Activated B cell treated with CpG ODN at 0.5 μM for 24 hours (primary cell): ENCODE data around the gene SEC14L5. TPM values are rescaled to one million over a fixed set of nuclear protein-coding genes. Genes with fewer than 3 reads are reported as not detected.

Experiments
- ATAC-seq: fragments of 200-7000 bp; cut with Tn5 transposase; one replicate; pipeline ENCODE4 v1.10.0; 2021; ENCODE audit warnings: low read depth, mild to moderate bottlenecking, moderate library complexity
- CTCF ChIA-PET: fragments of 350-600 bp; sonication (Branson Sonifier 250); formaldehyde crosslinking; loops from one replicate; lab custom pipeline; 2021; ENCODE audit warnings: antibody characterized with exemption; lab: Charles Lee
- POLR2A ChIA-PET: fragments of 350-600 bp; sonication (Branson Sonifier 250); formaldehyde crosslinking; loops from one replicate; lab custom pipeline; 2021; ENCODE audit warnings: antibody characterized with exemption; lab: Charles Lee
- DNase-seq: peaks from one replicate; pipeline ENCODE4 v3.0.0; 2022
- H3K27ac Mint-ChIP-seq: one replicate; pipeline ENCODE4 v1.8.0; 2020; ENCODE audit warnings: mixed read lengths
- H3K27me3 Mint-ChIP-seq: one replicate; pipeline ENCODE4 v1.8.0; 2021; ENCODE audit warnings: mixed read lengths
- H3K36me3 Mint-ChIP-seq: one replicate; pipeline ENCODE4 v1.8.0; 2021; ENCODE audit warnings: low read depth, mixed read lengths
- H3K4me1 Mint-ChIP-seq: one replicate; pipeline ENCODE4 v1.8.0; 2021; ENCODE audit warnings: mixed read lengths
- H3K4me3 Mint-ChIP-seq: one replicate; pipeline ENCODE4 v1.8.0; 2020; ENCODE audit warnings: mild to moderate bottlenecking, mixed read lengths
- H3K9me3 Mint-ChIP-seq: one replicate; pipeline ENCODE4 v1.8.0; 2020; ENCODE audit warnings: mixed read lengths
- intact Hi-C: fragments of 100-400 bp; cut with micrococcal nuclease; formaldehyde crosslinking; loops from one replicate; pipeline ENCODE4 v1.15.1; 2024
- total RNA-seq: library from RNA; stranded (reverse); gene quantifications from 2 replicates; pipeline ENCODE4 v1.2.3, GENCODE V29; 2022
- TF ChIP-seq, protein P1 (sequence below): fragments of 200-600 bp; IDR thresholded peaks from one replicate; pipeline ENCODE4 v1.8.0; 2022; ENCODE audit warnings: antibody characterized with exemption, mild to moderate bottlenecking

The SEC14L5 gene
- total RNA-seq, 1 donor from 2014 or later = not detected

DNA sequence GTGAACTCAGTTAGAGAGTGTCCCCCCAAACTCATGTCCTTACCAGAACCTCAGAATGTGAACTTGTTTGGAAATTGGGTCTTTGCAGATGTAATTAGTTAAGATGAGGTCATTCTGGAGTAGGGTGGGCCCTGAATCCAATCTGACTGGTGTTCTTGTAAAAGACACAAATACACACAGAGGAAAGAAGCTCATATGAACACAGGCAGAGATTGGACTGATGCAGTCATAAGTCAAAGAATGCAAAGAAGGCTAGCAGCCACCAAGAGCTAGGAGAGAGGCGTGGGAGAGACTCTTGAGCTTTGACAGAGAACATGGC is 77.7 kb downstream of the SEC14L5 start:
- intact Hi-C loops = no loop called here
- ATAC-seq (no peak), DNase-seq (no peak)
- CTCF ChIA-PET = no interaction called here
- no peak overlapping the region for H3K4me3 Mint-ChIP-seq
- POLR2A ChIA-PET = no interaction called here
- H3K36me3 Mint-ChIP-seq = peaks cover 7% of the 10 kb centered on the region
- no peaks in the 10 kb centered on the region for H3K9me3 Mint-ChIP-seq
- H3K4me1 Mint-ChIP-seq = peaks cover 18% of the 10 kb centered on the region
- TF ChIP-seq, protein P1, sequence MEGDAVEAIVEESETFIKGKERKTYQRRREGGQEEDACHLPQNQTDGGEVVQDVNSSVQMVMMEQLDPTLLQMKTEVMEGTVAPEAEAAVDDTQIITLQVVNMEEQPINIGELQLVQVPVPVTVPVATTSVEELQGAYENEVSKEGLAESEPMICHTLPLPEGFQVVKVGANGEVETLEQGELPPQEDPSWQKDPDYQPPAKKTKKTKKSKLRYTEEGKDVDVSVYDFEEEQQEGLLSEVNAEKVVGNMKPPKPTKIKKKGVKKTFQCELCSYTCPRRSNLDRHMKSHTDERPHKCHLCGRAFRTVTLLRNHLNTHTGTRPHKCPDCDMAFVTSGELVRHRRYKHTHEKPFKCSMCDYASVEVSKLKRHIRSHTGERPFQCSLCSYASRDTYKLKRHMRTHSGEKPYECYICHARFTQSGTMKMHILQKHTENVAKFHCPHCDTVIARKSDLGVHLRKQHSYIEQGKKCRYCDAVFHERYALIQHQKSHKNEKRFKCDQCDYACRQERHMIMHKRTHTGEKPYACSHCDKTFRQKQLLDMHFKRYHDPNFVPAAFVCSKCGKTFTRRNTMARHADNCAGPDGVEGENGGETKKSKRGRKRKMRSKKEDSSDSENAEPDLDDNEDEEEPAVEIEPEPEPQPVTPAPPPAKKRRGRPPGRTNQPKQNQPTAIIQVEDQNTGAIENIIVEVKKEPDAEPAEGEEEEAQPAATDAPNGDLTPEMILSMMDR = no peak
- H3K27me3 Mint-ChIP-seq = no peaks in the 10 kb centered on the region
- H3K27ac Mint-ChIP-seq = no peak overlapping the region

DNA sequence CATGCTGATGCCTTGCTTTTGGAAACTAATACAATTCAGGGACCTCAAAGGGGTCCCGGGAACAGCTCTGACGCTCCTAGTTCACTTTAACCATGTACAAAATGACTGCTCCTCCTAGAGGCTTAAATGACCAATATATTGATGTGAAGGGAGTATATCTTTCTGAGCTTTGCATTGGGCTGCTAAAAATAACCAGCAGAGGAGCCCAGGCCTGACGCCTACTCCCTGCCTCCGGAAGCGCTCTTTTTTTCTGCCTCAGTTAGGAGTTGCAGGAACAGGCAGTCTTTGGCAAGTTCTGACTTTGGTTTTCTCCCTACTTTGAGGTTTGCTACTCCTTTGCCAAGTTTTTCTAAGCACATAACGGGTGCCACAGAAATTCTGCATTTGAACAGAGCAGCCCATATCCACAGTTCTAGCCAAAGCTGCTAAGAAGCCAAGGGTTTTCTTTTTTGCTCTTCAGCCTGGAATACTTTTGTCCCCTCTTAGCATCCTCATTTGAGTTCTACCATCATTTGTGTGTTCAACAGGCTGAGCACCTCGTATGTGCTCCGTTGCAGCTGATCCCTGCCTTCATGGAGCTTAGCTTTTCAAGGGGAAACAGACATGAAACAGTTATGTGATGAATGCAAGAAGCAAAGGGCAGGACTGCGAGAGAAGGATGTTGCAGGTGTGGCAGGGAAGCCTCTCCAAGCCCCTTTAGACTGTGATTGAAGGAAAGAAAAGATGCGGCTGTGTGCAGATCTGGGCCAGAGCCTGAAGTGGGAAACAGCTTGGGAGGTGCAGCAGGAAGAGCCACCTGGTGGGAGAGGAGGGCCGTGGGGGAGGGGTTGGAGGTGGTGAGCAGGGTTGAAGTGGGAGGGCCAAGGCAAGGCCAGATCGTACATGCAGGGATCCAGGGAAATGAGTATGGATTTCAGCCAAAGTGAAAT is 78.4 kb downstream of the SEC14L5 start:
- intact Hi-C loops = no loop called here
- Mint-ChIP-seq H3K4me1 (peaks cover 18% of the 10 kb centered on the region), H3K27me3 (peaks cover 2% of the 10 kb centered on the region), H3K9me3 (no peaks in the 10 kb centered on the region), H3K27ac (no peak overlapping the region), H3K4me3 (no peak overlapping the region), H3K36me3 (peaks cover 2% of the 10 kb centered on the region)
- ATAC-seq (no peak), DNase-seq (no peak)
- TF ChIP-seq, protein P1 = no peak
- CTCF ChIA-PET = no interaction called here
- POLR2A ChIA-PET = no interaction called here

DNA sequence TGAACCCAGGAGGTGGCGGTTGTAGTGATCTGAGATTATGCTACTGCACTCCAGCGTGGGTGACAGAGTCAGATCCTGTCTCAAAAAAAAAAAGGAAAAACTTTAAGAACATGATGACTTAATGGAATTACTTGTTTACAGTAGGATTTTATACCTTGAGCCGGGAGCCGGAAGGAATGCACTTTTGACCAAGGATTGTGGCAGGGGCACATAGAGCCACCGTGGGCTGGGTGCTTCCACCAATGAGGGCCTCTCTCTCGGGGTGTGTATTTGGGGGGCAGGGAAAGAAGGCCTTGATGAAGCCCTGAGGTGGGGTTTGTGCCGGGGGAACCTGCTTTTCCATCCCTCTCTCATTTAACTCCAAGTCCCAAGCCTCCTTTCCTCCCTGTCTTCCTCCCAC is 82.3 kb downstream of the SEC14L5 start:
- H3K4me3 Mint-ChIP-seq = no peak overlapping the region
- ChIA-PET POLR2A (no interaction called here), CTCF (interaction anchor here (0.9 kb wide), 1 partner anchor 44 kb away, joined by 4 read pairs; no protein-coding TSS in a partner anchor)
- H3K36me3 Mint-ChIP-seq = no peaks in the 10 kb centered on the region
- no peaks in the 10 kb centered on the region for H3K9me3 Mint-ChIP-seq
- ATAC-seq = no peak
- H3K27me3 Mint-ChIP-seq = peaks cover 2% of the 10 kb centered on the region
- intact Hi-C loops = no loop called here
- H3K4me1 Mint-ChIP-seq = no peaks in the 10 kb centered on the region
- no peak overlapping the region for H3K27ac Mint-ChIP-seq
- DNase-seq = no peak
- TF ChIP-seq, protein P1 = no peak

DNA sequence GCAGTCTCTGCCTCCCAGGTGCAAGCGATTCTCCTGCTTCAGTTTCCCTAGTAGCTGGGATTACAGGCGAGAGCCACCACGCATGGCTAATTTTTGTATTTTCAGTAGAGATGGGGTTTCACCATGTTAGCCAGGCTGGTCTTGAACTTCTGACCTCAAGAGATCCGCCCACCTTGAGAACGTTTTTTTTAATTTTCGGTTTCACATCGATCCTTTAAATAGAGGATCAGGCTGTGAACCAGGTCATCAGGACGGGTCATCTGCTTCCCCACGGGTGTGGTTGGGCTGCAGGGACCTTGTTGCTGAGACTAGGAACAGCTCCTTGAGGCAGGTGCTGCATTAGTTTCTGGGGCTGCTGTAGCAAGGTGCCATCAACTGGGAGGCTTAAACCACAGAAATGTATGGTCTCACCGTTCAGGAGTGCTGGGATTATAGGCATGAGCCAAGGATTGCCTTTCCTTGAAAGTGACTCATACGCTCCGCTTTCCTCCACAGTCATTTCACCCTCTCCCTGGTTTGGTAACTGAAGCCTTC is 83.5 kb downstream of the SEC14L5 start:
- POLR2A ChIA-PET = no interaction called here
- no peaks in the 10 kb centered on the region for H3K36me3 Mint-ChIP-seq
- no peak overlapping the region for H3K27ac Mint-ChIP-seq
- ATAC-seq (no peak), DNase-seq (no peak)
- CTCF ChIA-PET = no interaction called here
- H3K27me3 Mint-ChIP-seq = peaks cover 4% of the 10 kb centered on the region
- H3K4me3 Mint-ChIP-seq = no peak overlapping the region
- intact Hi-C loops = no loop called here
- TF ChIP-seq, protein P1 = no peak
- no peaks in the 10 kb centered on the region for H3K9me3 Mint-ChIP-seq
- H3K4me1 Mint-ChIP-seq = no peaks in the 10 kb centered on the region

DNA sequence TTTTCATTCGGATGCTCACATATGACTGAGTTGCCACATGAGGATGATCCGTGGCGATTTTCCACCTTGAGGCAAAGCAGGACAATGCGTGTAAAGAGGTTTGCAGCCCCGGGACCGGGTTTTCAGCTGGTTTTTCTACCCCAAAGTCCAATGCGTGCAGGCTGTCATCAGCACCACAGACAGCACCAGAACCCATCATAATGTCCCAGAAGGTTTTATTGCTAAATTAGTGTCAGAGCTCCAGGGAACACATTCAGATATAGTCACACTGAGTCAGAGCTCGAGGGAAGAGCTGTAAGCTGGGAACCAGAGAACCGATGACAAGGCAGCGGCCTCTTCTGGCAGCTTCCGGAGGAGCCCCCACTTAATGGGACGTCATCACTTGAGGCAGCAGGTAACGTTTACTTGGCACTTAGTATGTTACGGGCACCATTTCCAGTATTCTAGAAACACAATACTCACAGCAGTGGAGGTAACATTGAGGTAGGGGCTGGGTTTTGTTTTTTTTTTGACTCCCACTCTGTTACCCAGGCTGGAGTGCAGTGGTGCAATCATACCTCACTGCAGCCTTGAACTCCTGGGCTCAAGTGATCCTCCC is 84.5 kb downstream of the SEC14L5 start:
- intact Hi-C loops = no loop called here
- Mint-ChIP-seq H3K9me3 (no peaks in the 10 kb centered on the region), H3K27ac (no peak overlapping the region), H3K36me3 (no peaks in the 10 kb centered on the region), H3K4me3 (no peak overlapping the region), H3K4me1 (no peaks in the 10 kb centered on the region), H3K27me3 (peaks cover 9% of the 10 kb centered on the region)
- ChIA-PET CTCF (no interaction called here), POLR2A (no interaction called here)
- no peak for DNase-seq
- ATAC-seq = no peak
- TF ChIP-seq, protein P1 = no peak
